ENCODE measurements around the gene MIA2. TPM values are rescaled to one million over a fixed set of nuclear protein-coding genes. Genes with fewer than 3 reads are reported as not detected.
"Not testable (repeated sequence)": the region's sequence is repeated elsewhere in the genome, so short reads cannot be mapped to it uniquely, and the experiment has no call there.

The MIA2 gene
- polyA plus RNA-seq, 4 donors = 55.3 to 264 (median 210) TPM

GRCh38 chr14:39316830-39317553, 83.3 kb downstream of the MIA2 start:
- Histone ChIP-seq H3K27me3 (ENCODE audit: control insufficient read depth in 3 of 3, insufficient read depth in 3 of 3, low read length in 3 of 3) (no peaks in the 10 kb centered on the region), H3K4me1 (ENCODE audit: control insufficient read depth in 3 of 3, insufficient read depth in 2 of 3, low read depth in 1 of 3, low read length in 2 of 3) (no peaks in the 10 kb centered on the region), H3K4me3 (ENCODE audit: low read depth in 1 of 3, low read length in 3 of 3) (no peak overlapping the region), H3K36me3 (ENCODE audit: control insufficient read depth in 3 of 3, insufficient read depth in 2 of 3, low read depth in 1 of 3, low read length in 3 of 3) (peaks cover 3 to 24% (median 12%) of the 10 kb centered on the region in 3 donors), H3K9me3 (ENCODE audit: control insufficient read depth in 2 of 2, insufficient read depth in 1 of 2, low read depth in 1 of 2, low read length in 1 of 2) (no peaks in the 10 kb centered on the region), H3K27ac (ENCODE audit: low read depth in 1 of 3, low read length in 2 of 3) (no peak overlapping the region)
- 92 to 93% (median 92%) methylated on average over 8 of the region's 8 CpGs for WGBS, 3 donors
- no peak for FAIRE-seq
- no peak for DNase-seq

- Histone ChIP-seq H3K9me3 (ENCODE audit: control insufficient read depth in 2 of 2, insufficient read depth in 1 of 2, low read depth in 1 of 2, low read length in 1 of 2) (no peaks in the 10 kb centered on the region), H3K4me1 (ENCODE audit: control insufficient read depth in 3 of 3, insufficient read depth in 2 of 3, low read depth in 1 of 3, low read length in 2 of 3) (no peaks in the 10 kb centered on the region), H3K27ac (ENCODE audit: low read depth in 1 of 3, low read length in 2 of 3) (no peak overlapping the region), H3K4me3 (ENCODE audit: low read depth in 1 of 3, low read length in 3 of 3) (no peak overlapping the region), H3K36me3 (ENCODE audit: control insufficient read depth in 3 of 3, insufficient read depth in 2 of 3, low read depth in 1 of 3, low read length in 3 of 3) (peaks cover 3 to 31% (median 16%) of the 10 kb centered on the region in 3 donors), H3K27me3 (ENCODE audit: control insufficient read depth in 3 of 3, insufficient read depth in 3 of 3, low read length in 3 of 3) (no peaks in the 10 kb centered on the region)
- DNase-seq = no peak
- 96 to 98% (median 97%) methylated on average over 2 of the region's 2 CpGs for WGBS, 3 donors
- FAIRE-seq = no peak
Observed at GRCh38 chr14:39318574-39318973, 84.9 kb downstream of the MIA2 start.

GRCh38 chr14:39319381-39319780, 85.7 kb downstream of the MIA2 start:
- peak in 1 of 2 donors; percentile 28 for DNase-seq
- H3K27ac ChIP-seq (ENCODE audit: low read depth in 1 of 3, low read length in 2 of 3) = no peak overlapping the region
- H3K27me3 ChIP-seq (ENCODE audit: control insufficient read depth in 3 of 3, insufficient read depth in 3 of 3, low read length in 3 of 3) = no peaks in the 10 kb centered on the region
- peak; percentile 41 for FAIRE-seq
- H3K9me3 ChIP-seq (ENCODE audit: control insufficient read depth in 2 of 2, insufficient read depth in 1 of 2, low read depth in 1 of 2, low read length in 1 of 2) = no peaks in the 10 kb centered on the region
- peaks cover 0 to 27% (median 16%) of the 10 kb centered on the region in 3 donors for H3K36me3 ChIP-seq (ENCODE audit: control insufficient read depth in 3 of 3, insufficient read depth in 2 of 3, low read depth in 1 of 3, low read length in 3 of 3)
- H3K4me3 ChIP-seq (ENCODE audit: low read depth in 1 of 3, low read length in 3 of 3) = no peak overlapping the region
- no peaks in the 10 kb centered on the region for H3K4me1 ChIP-seq (ENCODE audit: control insufficient read depth in 3 of 3, insufficient read depth in 2 of 3, low read depth in 1 of 3, low read length in 2 of 3)

GRCh38 chr14:39320318-39320717, 86.6 kb downstream of the MIA2 start:
- FAIRE-seq (peak; percentile 47), DNase-seq (no peak)
- 94 to 98% (median 98%) methylated on average over 1 of the region's 1 CpG for WGBS, 3 donors
- H3K4me3 ChIP-seq (ENCODE audit: low read depth in 1 of 3, low read length in 3 of 3) = no peak overlapping the region
- H3K9me3 ChIP-seq (ENCODE audit: control insufficient read depth in 2 of 2, insufficient read depth in 1 of 2, low read depth in 1 of 2, low read length in 1 of 2) = no peaks in the 10 kb centered on the region
- H3K4me1 ChIP-seq (ENCODE audit: control insufficient read depth in 3 of 3, insufficient read depth in 2 of 3, low read depth in 1 of 3, low read length in 2 of 3) = no peaks in the 10 kb centered on the region
- no peaks in the 10 kb centered on the region for H3K27me3 ChIP-seq (ENCODE audit: control insufficient read depth in 3 of 3, insufficient read depth in 3 of 3, low read length in 3 of 3)
- H3K27ac ChIP-seq (ENCODE audit: low read depth in 1 of 3, low read length in 2 of 3) = no peak overlapping the region
- peaks cover 0 to 30% (median 16%) of the 10 kb centered on the region in 3 donors for H3K36me3 ChIP-seq (ENCODE audit: control insufficient read depth in 3 of 3, insufficient read depth in 2 of 3, low read depth in 1 of 3, low read length in 3 of 3)

GRCh38 chr14:39322807-39323206, 89.1 kb downstream of the MIA2 start:
- Histone ChIP-seq H3K9me3 (ENCODE audit: control insufficient read depth in 2 of 2, insufficient read depth in 1 of 2, low read depth in 1 of 2, low read length in 1 of 2) (no peaks in the 10 kb centered on the region), H3K27ac (ENCODE audit: low read depth in 1 of 3, low read length in 2 of 3) (no peak overlapping the region), H3K36me3 (ENCODE audit: control insufficient read depth in 3 of 3, insufficient read depth in 2 of 3, low read depth in 1 of 3, low read length in 3 of 3) (peaks cover 0 to 30% (median 7%) of the 10 kb centered on the region in 3 donors), H3K4me1 (ENCODE audit: control insufficient read depth in 3 of 3, insufficient read depth in 2 of 3, low read depth in 1 of 3, low read length in 2 of 3) (no peaks in the 10 kb centered on the region), H3K27me3 (ENCODE audit: control insufficient read depth in 3 of 3, insufficient read depth in 3 of 3, low read length in 3 of 3) (no peaks in the 10 kb centered on the region), H3K4me3 (ENCODE audit: low read depth in 1 of 3, low read length in 3 of 3) (no peak overlapping the region)
- DNase-seq (no peak), FAIRE-seq (no peak)

DNA sequence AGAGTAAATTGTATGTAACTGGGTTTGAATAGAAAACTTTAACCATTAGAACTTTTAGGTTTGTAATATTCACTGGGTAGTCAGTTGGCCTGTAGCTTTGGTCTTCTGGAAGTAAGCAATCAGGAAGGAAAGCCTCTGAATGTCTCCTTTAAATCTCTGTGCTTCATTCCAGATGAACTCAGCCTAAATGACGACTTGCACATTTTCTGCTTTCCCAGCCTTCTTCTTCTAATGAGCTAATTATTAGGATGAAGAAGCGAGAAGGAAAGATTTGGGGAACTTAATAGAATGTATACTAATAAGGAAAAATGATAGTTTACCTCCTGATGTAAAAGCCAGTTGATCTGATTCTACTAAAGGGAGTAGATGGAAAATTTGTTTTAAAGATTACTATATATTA, 90.4 kb downstream of the MIA2 start:
- no peak overlapping the region for H3K27ac ChIP-seq (ENCODE audit: low read depth in 1 of 3, low read length in 2 of 3)
- peaks cover 0 to 30% (median 7%) of the 10 kb centered on the region in 3 donors for H3K36me3 ChIP-seq (ENCODE audit: control insufficient read depth in 3 of 3, insufficient read depth in 2 of 3, low read depth in 1 of 3, low read length in 3 of 3)
- no peaks in the 10 kb centered on the region for H3K27me3 ChIP-seq (ENCODE audit: control insufficient read depth in 3 of 3, insufficient read depth in 3 of 3, low read length in 3 of 3)
- H3K4me3 ChIP-seq (ENCODE audit: low read depth in 1 of 3, low read length in 3 of 3) = no peak overlapping the region
- H3K9me3 ChIP-seq (ENCODE audit: control insufficient read depth in 2 of 2, insufficient read depth in 1 of 2, low read depth in 1 of 2, low read length in 1 of 2) = no peaks in the 10 kb centered on the region
- FAIRE-seq = no peak
- H3K4me1 ChIP-seq (ENCODE audit: control insufficient read depth in 3 of 3, insufficient read depth in 2 of 3, low read depth in 1 of 3, low read length in 2 of 3) = no peaks in the 10 kb centered on the region
- DNase-seq = no peak
- WGBS, 3 donors = 90 to 96% (median 92%) methylated on average over 2 of the region's 2 CpGs

- Histone ChIP-seq H3K9me3 (ENCODE audit: control insufficient read depth in 2 of 2, insufficient read depth in 1 of 2, low read depth in 1 of 2, low read length in 1 of 2) (no peaks in the 10 kb centered on the region), H3K27ac (ENCODE audit: low read depth in 1 of 3, low read length in 2 of 3) (no peak overlapping the region), H3K36me3 (ENCODE audit: control insufficient read depth in 3 of 3, insufficient read depth in 2 of 3, low read depth in 1 of 3, low read length in 3 of 3) (peaks cover 4 to 30% (median 18%) of the 10 kb centered on the region in 3 donors), H3K27me3 (ENCODE audit: control insufficient read depth in 3 of 3, insufficient read depth in 3 of 3, low read length in 3 of 3) (no peaks in the 10 kb centered on the region), H3K4me1 (ENCODE audit: control insufficient read depth in 3 of 3, insufficient read depth in 2 of 3, low read depth in 1 of 3, low read length in 2 of 3) (no peaks in the 10 kb centered on the region), H3K4me3 (ENCODE audit: low read depth in 1 of 3, low read length in 3 of 3) (no peak overlapping the region)
- 78 to 94% (median 89%) methylated on average over 7 of the region's 7 CpGs for WGBS, 3 donors
- DNase-seq (peak in 1 of 2 donors; percentile 45), FAIRE-seq (no peak)
Observed at GRCh38 chr14:39339003-39339402, 105.3 kb downstream of the MIA2 start.

GRCh38 chr14:39341126-39341525, 107.4 kb downstream of the MIA2 start:
- FAIRE-seq; H3K27ac ChIP-seq (ENCODE audit: low read depth in 1 of 3, low read length in 2 of 3): not testable (repeated sequence)
- WGBS, 3 donors = 93 to 100% (median 97%) methylated on average over 7 of the region's 7 CpGs

GRCh38 chr14:39342768-39343167, 109.1 kb downstream of the MIA2 start:
- no peak overlapping the region for H3K4me3 ChIP-seq (ENCODE audit: low read depth in 1 of 3, low read length in 3 of 3)
- H3K27ac ChIP-seq (ENCODE audit: low read depth in 1 of 3, low read length in 2 of 3) = no peak overlapping the region
- H3K36me3 ChIP-seq (ENCODE audit: control insufficient read depth in 3 of 3, insufficient read depth in 2 of 3, low read depth in 1 of 3, low read length in 3 of 3) = peaks cover 0 to 21% (median 11%) of the 10 kb centered on the region in 3 donors
- 0 to 34% (median 20%) methylated on average over 1 of the region's 1 CpG for WGBS, 3 donors
- no peaks in the 10 kb centered on the region for H3K4me1 ChIP-seq (ENCODE audit: control insufficient read depth in 3 of 3, insufficient read depth in 2 of 3, low read depth in 1 of 3, low read length in 2 of 3)
- DNase-seq = no peak
- no peaks in the 10 kb centered on the region for H3K9me3 ChIP-seq (ENCODE audit: control insufficient read depth in 2 of 2, insufficient read depth in 1 of 2, low read depth in 1 of 2, low read length in 1 of 2)
- FAIRE-seq = no peak
- no peaks in the 10 kb centered on the region for H3K27me3 ChIP-seq (ENCODE audit: control insufficient read depth in 3 of 3, insufficient read depth in 3 of 3, low read length in 3 of 3)

More at GRCh38 chr14:39341126-39341525, 107.4 kb downstream of the MIA2 start:
- not testable (repeated sequence) for H3K27me3 ChIP-seq (ENCODE audit: control insufficient read depth in 3 of 3, insufficient read depth in 3 of 3, low read length in 3 of 3); H3K4me1 ChIP-seq (ENCODE audit: control insufficient read depth in 3 of 3, insufficient read depth in 2 of 3, low read depth in 1 of 3, low read length in 2 of 3); H3K9me3 ChIP-seq (ENCODE audit: control insufficient read depth in 2 of 2, insufficient read depth in 1 of 2, low read depth in 1 of 2, low read length in 1 of 2); H3K4me3 ChIP-seq (ENCODE audit: low read depth in 1 of 3, low read length in 3 of 3); DNase-seq
- H3K36me3 ChIP-seq (ENCODE audit: control insufficient read depth in 3 of 3, insufficient read depth in 2 of 3, low read depth in 1 of 3, low read length in 3 of 3) = peaks cover 4 to 21% (median 18%) of the 10 kb centered on the region in 3 donors

Measured in small intestine (tissue), 7 donors.